Measurements from ENCODE around the gene SRRM5. TPM values are rescaled to one million over a fixed set of nuclear protein-coding genes. Genes with fewer than 3 reads are reported as not detected.

The SRRM5 gene
- total RNA-seq, 1 experiment from 2014 or later = not detected

DNA sequence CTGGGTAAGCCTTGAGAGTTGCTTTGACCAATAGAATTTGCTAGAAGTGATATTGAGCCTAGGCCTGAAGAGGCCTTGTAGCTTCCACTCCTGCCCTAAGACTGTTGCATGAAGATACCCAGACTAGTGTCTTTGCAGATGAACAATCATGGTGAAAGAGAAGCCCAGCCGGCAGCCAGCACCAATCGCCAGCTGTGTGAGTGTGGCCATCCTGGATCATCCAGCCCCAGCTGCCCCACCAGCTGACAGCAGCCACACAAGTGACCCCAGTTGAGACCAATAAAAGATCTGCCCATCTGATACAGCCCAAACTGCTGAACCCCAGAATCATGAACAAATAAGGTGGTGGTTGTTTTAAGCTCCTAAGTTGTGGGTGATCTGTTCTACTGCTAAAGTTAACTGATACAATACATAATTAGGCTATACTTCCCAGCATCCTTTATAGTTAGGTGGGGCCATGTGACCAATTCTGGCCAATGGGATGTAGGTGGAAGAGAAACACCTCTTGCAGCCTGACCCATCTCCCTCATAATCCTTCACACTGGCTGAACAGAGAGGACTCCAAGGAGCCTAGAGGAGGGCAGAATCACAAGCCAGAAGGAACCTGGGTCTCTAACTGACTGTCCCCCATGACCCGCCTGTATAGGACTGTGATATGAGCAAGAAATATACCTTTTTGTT lies 16.9 kb downstream of the SRRM5 start:
- H3K9me2 ChIP-seq (ENCODE audit: insufficient read depth) = no peaks in the 10 kb centered on the region
- H3K9ac ChIP-seq (ENCODE audit: low read length) = no peak overlapping the region
- no TSS peak for BruUV-seq (replicated peaks)
- RAD21 ChIA-PET (ENCODE audit: low non-redundant PET in 1 of 2, low total read pairs in 2 of 2, uncharacterized antibody in 2 of 2, unreplicated experiment in 2 of 2) = no interaction called here
- no peak overlapping the region for H3K4me2 ChIP-seq (ENCODE audit: low read length)
- no peaks in the 10 kb centered on the region for H3K9me3 ChIP-seq (ENCODE audit: control insufficient read depth in 1 of 2, insufficient read depth in 1 of 2, low read depth in 1 of 2, low read length in 2 of 2)
- no peak overlapping the region for H3K4me3 ChIP-seq (replicated peaks in 1 of 2; ENCODE audit: low read depth in 1 of 2, low read length in 2 of 2)
- ATAC-seq = no peak
- H2AFZ ChIP-seq (ENCODE audit: low read depth, low read length, poor library complexity, severe bottlenecking) = no peak overlapping the region
- CTCF ChIA-PET = no interaction called here
- POLR2A ChIA-PET = no interaction called here
- H3K36me3 ChIP-seq (ENCODE audit: control insufficient read depth in 1 of 2, insufficient read depth in 2 of 2, low read length in 2 of 2) = no peaks in the 10 kb centered on the region
- H3K27ac ChIP-seq (ENCODE audit: low read depth, low read length) = no peak overlapping the region
- H3K4me1 ChIP-seq (ENCODE audit: control insufficient read depth in 1 of 2, insufficient read depth in 2 of 2, low read length in 2 of 2) = peaks cover 9 to 14% of the 10 kb centered on the region in 2 experiments
- TF ChIP-seq, protein P1, sequence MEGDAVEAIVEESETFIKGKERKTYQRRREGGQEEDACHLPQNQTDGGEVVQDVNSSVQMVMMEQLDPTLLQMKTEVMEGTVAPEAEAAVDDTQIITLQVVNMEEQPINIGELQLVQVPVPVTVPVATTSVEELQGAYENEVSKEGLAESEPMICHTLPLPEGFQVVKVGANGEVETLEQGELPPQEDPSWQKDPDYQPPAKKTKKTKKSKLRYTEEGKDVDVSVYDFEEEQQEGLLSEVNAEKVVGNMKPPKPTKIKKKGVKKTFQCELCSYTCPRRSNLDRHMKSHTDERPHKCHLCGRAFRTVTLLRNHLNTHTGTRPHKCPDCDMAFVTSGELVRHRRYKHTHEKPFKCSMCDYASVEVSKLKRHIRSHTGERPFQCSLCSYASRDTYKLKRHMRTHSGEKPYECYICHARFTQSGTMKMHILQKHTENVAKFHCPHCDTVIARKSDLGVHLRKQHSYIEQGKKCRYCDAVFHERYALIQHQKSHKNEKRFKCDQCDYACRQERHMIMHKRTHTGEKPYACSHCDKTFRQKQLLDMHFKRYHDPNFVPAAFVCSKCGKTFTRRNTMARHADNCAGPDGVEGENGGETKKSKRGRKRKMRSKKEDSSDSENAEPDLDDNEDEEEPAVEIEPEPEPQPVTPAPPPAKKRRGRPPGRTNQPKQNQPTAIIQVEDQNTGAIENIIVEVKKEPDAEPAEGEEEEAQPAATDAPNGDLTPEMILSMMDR (IDR thresholded peaks at IDR 0.05 in 2 of 3, conservative IDR thresholded peaks at IDR 0.05 in 1 of 3; ENCODE audit: borderline replicate concordance in 1 of 3, insufficient read depth in 1 of 3, low read depth in 2 of 3, low read length in 2 of 3) = no peak
- TF ChIP-seq EZH2 (IDR thresholded peaks at IDR 0.05) (no peak), SIN3A (IDR thresholded peaks at IDR 0.05; ENCODE audit: low read depth) (no peak), JUND (IDR thresholded peaks at IDR 0.05) (no peak)
- TF ChIP-seq, protein P2, sequence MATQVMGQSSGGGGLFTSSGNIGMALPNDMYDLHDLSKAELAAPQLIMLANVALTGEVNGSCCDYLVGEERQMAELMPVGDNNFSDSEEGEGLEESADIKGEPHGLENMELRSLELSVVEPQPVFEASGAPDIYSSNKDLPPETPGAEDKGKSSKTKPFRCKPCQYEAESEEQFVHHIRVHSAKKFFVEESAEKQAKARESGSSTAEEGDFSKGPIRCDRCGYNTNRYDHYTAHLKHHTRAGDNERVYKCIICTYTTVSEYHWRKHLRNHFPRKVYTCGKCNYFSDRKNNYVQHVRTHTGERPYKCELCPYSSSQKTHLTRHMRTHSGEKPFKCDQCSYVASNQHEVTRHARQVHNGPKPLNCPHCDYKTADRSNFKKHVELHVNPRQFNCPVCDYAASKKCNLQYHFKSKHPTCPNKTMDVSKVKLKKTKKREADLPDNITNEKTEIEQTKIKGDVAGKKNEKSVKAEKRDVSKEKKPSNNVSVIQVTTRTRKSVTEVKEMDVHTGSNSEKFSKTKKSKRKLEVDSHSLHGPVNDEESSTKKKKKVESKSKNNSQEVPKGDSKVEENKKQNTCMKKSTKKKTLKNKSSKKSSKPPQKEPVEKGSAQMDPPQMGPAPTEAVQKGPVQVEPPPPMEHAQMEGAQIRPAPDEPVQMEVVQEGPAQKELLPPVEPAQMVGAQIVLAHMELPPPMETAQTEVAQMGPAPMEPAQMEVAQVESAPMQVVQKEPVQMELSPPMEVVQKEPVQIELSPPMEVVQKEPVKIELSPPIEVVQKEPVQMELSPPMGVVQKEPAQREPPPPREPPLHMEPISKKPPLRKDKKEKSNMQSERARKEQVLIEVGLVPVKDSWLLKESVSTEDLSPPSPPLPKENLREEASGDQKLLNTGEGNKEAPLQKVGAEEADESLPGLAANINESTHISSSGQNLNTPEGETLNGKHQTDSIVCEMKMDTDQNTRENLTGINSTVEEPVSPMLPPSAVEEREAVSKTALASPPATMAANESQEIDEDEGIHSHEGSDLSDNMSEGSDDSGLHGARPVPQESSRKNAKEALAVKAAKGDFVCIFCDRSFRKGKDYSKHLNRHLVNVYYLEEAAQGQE (IDR thresholded peaks at IDR 0.05; ENCODE audit: low read depth) = no peak
- TF ChIP-seq, protein P3, sequence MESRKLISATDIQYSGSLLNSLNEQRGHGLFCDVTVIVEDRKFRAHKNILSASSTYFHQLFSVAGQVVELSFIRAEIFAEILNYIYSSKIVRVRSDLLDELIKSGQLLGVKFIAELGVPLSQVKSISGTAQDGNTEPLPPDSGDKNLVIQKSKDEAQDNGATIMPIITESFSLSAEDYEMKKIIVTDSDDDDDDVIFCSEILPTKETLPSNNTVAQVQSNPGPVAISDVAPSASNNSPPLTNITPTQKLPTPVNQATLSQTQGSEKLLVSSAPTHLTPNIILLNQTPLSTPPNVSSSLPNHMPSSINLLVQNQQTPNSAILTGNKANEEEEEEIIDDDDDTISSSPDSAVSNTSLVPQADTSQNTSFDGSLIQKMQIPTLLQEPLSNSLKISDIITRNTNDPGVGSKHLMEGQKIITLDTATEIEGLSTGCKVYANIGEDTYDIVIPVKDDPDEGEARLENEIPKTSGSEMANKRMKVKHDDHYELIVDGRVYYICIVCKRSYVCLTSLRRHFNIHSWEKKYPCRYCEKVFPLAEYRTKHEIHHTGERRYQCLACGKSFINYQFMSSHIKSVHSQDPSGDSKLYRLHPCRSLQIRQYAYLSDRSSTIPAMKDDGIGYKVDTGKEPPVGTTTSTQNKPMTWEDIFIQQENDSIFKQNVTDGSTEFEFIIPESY (IDR thresholded peaks at IDR 0.05; ENCODE audit: extremely low read depth, insufficient replicate concordance, low read length) = no peak
- TF ChIP-seq, protein P4, sequence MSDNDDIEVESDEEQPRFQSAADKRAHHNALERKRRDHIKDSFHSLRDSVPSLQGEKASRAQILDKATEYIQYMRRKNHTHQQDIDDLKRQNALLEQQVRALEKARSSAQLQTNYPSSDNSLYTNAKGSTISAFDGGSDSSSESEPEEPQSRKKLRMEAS (IDR thresholded peaks at IDR 0.05) = no peak
- intact Hi-C loops (cut with micrococcal nuclease) = no loop called here
- H4K20me1 ChIP-seq (ENCODE audit: insufficient read depth) = no peaks in the 10 kb centered on the region
- no peaks in the 10 kb centered on the region for H3K79me2 ChIP-seq (ENCODE audit: insufficient read depth, low read length)
- no peaks in the 10 kb centered on the region for H3K27me3 ChIP-seq (ENCODE audit: insufficient read depth, low read length)
- DNase-seq (ENCODE audit: low read depth, low spot score) = no peak

Measured in HCT116 (cell line).